K562 (cell line): Measurements from ENCODE around the gene NPDC1.
A peak's percentile ranks its signal among the peaks of the same experiment; 100 is the strongest.

Experiments
- CBX1 ChIP-seq: sonication (generic); IDR thresholded peaks from 2 replicates; pipeline ENCODE4 v1.6.1; 2016; ENCODE audit warnings: antibody characterized with exemption, low read depth, mild to moderate bottlenecking
- CCNT2 ChIP-seq: IDR thresholded peaks from 2 replicates; pipeline ENCODE4 v1.6.1; 2011; ENCODE audit warnings: borderline replicate concordance, low read depth, mild to moderate bottlenecking, moderate library complexity, mixed read lengths, low read length; ENCODE audit not compliant: insufficient read length; ENCODE audit errors: extremely low read depth
- CTCF ChIP-seq, 3 experiments: IDR thresholded peaks in 2 of 3; conservative IDR thresholded peaks in 1 of 3; 2 replicates each; pipeline ENCODE4 v1.5.1; 2011 to 2012; ENCODE audit warnings: low read length in 3 of 3, mild to moderate bottlenecking in 3 of 3, control low read depth in 2 of 3, improper control_type of control experiment in 1 of 3, inconsistent platforms in 1 of 3, low read depth in 1 of 3, mixed read lengths in 1 of 3, moderate library complexity in 1 of 3; ENCODE audit not compliant: insufficient read depth in 2 of 3
- DDX20 ChIP-seq: fragments of 450-650 bp; IDR thresholded peaks from 2 replicates; pipeline ENCODE4 v1.6.1; 2016; ENCODE audit warnings: missing genetic modification characterization, low read depth, mild to moderate bottlenecking, missing compliant biosample characterization, moderate library complexity
- ETV1 ChIP-seq: fragments of 450-650 bp; conservative IDR thresholded peaks from 2 replicates; pipeline ENCODE4 v1.6.1; 2016; ENCODE audit warnings: missing genetic modification characterization, control low read depth, low read depth, missing compliant biosample characterization
- FOXM1 ChIP-seq, 2 experiments: fragments of 450-650 bp in 1 of 2; sonication (generic) in 1 of 2; formaldehyde crosslinking in 1 of 2; IDR thresholded peaks; 2 replicates each; pipeline versions ENCODE4 v1.6.1 to v1.9.0; 2017 to 2022; ENCODE audit warnings: low read depth in 2 of 2, mild to moderate bottlenecking in 2 of 2, missing genetic modification reagents in 1 of 2, moderate library complexity in 1 of 2
- MLX ChIP-seq, 2 experiments: fragments of 450-650 bp in 1 of 2; sonication (generic) in 1 of 2; formaldehyde crosslinking; conservative IDR thresholded peaks; 2 replicates each; pipeline versions ENCODE4 v1.4.0 to v1.8.1; 2020 to 2022; ENCODE audit warnings: mild to moderate bottlenecking in 1 of 2, missing genetic modification reagents in 1 of 2
- REST ChIP-seq, 2 experiments: fragments of 450-650 bp; formaldehyde crosslinking in 1 of 2; IDR thresholded peaks; 2 replicates each; pipeline versions ENCODE4 v1.4.0 to v1.6.1; 2014 to 2020; ENCODE audit warnings: mild to moderate bottlenecking in 2 of 2, borderline replicate concordance in 1 of 2, low read depth in 1 of 2
- SIX5 ChIP-seq, 2 experiments: IDR thresholded peaks; 2 replicates each; pipeline ENCODE4 v1.6.1; 2011; ENCODE audit warnings: low read length in 2 of 2, borderline replicate concordance in 1 of 2, low read depth in 1 of 2, mild to moderate bottlenecking in 1 of 2, moderate library complexity in 1 of 2; ENCODE audit not compliant: insufficient read depth in 1 of 2
- ZBTB1 ChIP-seq: sonication (generic); formaldehyde crosslinking; IDR thresholded peaks from 2 replicates; pipeline ENCODE4 v1.8.1; 2023; ENCODE audit warnings: missing genetic modification reagents, low read depth, mild to moderate bottlenecking, borderline replicate concordance
- ZBTB43 ChIP-seq: sonication (generic); formaldehyde crosslinking; IDR thresholded peaks from 2 replicates; pipeline ENCODE4 v1.8.0; 2023; ENCODE audit warnings: mild to moderate bottlenecking, missing genetic modification reagents
- ZEB2 ChIP-seq: fragments of 450-650 bp; IDR thresholded peaks from 2 replicates; pipeline ENCODE4 v1.6.1; 2016

GRCh38 chr9:136996361-136997292 lies 49.4 kb downstream of the NPDC1 start, which contains the start of gene CLIC3:
- TF ChIP-seq CCNT2 (peak; percentile 11), REST (IDR thresholded peaks at IDR 0.05; ENCODE audit: borderline replicate concordance) (no peak), REST (CRISPR knock-in tag; IDR thresholded peaks at IDR 0.05; ENCODE audit: low read depth) (no peak), ZEB2 (0 out of 2 replicates have a peak, but pooled peaks have one; percentile 23), CTCF (IDR thresholded peaks at IDR 0.05 in 2 of 3, conservative IDR thresholded peaks at IDR 0.05 in 1 of 3; ENCODE audit: insufficient read depth in 2 of 3, low read depth in 1 of 3, low read length in 3 of 3) (no peak), ETV1 (tag) (no peak), SIX5 (IDR thresholded peaks at IDR 0.05; ENCODE audit: borderline replicate concordance in 1 of 2, insufficient read depth in 1 of 2, low read depth in 1 of 2, low read length in 2 of 2) (no peak), FOXM1 (IDR thresholded peaks at IDR 0.05; ENCODE audit: low read depth) (no peak), FOXM1 (CRISPR knock-in tag; IDR thresholded peaks at IDR 0.05; ENCODE audit: low read depth) (no peak), DDX20 (tag) (no peak), CBX1 (0 out of 2 replicates have a peak, but pooled peaks have one; percentile 15), MLX (CRISPR knock-in tag; conservative IDR thresholded peaks at IDR 0.05) (no peak), ZBTB1 (no peak), ZBTB43 (CRISPR knock-in tag) (no peak)
